Hematopoietic multipotent progenitor cell treated with erythropoietin and hydrocortisone succinate and interleukin-3 and kit ligand, for 8 days (in vitro differentiated cells): ENCODE data around the gene BEST1.
A peak's percentile ranks its signal among the peaks of the same experiment; 100 is the strongest.
"Not testable (repeated sequence)": the region's sequence is repeated elsewhere in the genome, so short reads cannot be mapped to it uniquely, and the experiment has no call there.

Source experiments
- DNase-seq: peaks from one replicate; pipeline ENCODE4 v3.0.0-alpha.2; 2015

BEST1 gene

DNA sequence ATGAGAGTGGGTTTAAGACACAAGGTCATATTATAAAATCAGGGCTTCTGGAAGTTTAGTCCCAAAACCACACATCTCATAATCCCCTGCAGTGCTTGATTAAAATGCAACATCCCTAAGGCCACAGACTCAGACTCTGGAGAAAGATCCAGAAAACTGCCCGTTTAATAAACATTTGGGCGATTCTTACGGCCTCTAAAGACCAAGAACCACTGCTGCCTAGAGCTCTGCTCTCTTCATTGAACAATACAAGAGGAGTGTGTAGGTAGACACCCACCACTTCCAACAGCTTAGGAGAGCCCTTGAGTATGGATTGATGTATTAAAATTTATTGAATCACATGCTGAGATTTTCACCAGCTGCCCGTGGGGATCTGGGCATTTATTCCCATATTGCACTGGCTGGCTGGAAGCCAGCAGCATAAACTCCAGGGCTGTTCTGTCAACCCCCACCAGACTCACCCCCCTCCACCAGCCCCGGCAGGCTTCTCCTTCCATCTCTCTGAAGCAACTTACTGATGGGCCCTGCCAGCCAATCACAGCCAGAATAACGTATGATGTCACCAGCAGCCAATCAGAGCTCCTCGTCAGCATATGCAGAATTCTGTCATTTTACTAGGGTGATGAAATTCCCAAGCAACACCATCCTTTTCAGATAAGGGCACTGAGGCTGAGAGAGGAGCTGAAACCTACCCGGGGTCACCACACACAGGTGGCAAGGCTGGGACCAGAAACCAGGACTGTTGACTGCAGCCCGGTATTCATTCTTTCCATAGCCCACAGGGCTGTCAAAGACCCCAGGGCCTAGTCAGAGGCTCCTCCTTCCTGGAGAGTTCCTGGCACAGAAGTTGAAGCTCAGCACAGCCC, 749 bp upstream of the BEST1 start:
- DNase-seq: peak; percentile 77

DNA sequence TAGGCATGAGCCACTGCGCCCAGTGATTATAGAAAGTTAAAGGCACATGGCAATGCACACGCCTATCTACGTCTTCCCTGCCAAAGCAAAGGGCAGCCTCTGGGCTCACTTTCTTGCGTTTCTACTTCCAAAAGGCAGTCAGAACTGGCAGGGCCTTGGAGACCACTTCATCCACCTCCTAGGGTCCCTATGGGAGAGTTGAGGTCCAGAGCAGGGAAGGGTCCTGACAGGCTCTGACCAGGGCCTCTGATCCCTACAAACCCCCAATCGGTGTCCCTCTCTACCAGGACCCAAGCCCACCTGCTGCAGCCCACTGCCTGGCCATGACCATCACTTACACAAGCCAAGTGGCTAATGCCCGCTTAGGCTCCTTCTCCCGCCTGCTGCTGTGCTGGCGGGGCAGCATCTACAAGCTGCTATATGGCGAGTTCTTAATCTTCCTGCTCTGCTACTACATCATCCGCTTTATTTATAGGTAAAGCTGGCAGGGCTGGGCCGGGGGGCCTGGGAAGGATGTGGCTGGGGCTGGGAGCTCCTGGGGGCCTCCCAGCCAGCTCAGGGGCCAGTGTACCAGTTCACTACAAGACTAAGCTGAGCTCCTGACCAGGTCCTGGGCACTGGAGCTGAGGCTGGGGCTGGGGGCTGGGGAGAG, 1.5 kb downstream of the BEST1 start:
- DNase-seq: no peak

DNA sequence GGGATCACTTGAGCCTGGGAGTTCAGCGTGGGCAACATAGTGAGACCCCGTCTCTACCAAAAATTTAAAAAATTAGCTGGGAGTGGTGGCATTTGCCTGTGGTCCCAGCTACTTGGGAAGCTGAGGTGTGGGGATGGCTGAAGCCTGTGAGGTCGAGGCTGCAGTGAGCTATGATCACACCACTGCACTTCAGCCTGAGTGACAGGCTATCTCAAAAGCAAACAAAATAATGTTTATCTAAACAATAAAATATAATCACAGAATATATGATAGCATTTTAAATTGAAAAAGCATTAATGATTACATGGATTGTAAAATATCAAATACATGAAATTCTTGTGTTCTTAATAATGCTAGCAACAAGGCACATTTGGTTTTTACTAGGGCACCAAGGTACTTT, 2.7 kb downstream of the BEST1 start:
- DNase-seq: no peak

DNA sequence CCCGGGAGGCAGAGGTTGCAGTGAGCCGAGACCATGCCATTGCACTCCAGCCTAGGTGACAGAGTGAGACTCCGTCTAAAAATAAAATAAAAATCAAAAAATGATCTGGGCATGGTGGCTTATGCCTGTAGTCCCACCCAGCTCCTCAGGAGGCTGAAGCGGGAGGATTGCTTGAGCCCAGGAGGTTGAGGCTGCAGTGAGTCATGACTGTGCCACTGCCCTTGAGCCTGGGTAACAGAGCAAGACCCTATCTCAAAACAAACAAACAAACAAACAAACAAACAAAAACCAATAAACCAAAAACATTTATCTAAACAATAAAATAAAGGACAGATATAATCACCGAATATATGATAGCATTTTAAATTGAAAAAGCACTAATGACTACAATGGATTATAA, 3.5 kb downstream of the BEST1 start:
- not testable (repeated sequence) for DNase-seq

DNA sequence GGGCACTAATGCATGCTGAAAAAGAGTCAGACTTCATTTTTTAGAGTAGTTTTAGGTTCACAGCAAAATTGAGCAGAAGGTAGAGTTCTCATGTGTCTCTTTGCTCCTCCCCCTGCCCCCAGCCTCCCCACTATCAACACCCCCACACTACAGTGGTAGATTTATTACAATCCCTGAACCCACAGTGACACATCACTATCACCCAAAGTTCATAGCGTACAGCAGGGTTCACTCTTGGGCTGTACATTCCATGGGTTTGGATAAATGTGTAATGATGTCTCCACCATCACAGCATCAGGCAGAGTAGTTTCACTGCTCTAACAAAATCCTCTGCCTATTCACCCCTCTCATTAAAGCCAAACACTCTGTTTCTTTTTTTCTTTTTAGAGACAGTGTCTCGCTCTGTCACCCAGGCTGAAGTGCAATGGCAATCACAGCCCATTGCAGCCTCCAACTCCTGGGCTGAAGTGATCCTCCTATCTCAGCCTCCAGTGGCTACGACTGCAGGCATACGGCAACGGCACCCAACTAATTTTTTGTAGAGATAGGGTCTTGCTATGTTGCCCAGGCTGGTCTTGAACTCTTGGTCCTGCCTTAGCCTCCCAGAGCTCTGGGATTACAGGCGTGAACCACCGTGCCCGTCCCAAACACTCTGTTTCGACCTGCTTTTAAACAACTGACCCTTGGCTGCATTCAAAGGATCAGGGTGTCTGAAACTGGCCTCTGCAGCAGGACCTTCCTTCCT, 4.1 kb downstream of the BEST1 start:
- peak; percentile 58 for DNase-seq

DNA sequence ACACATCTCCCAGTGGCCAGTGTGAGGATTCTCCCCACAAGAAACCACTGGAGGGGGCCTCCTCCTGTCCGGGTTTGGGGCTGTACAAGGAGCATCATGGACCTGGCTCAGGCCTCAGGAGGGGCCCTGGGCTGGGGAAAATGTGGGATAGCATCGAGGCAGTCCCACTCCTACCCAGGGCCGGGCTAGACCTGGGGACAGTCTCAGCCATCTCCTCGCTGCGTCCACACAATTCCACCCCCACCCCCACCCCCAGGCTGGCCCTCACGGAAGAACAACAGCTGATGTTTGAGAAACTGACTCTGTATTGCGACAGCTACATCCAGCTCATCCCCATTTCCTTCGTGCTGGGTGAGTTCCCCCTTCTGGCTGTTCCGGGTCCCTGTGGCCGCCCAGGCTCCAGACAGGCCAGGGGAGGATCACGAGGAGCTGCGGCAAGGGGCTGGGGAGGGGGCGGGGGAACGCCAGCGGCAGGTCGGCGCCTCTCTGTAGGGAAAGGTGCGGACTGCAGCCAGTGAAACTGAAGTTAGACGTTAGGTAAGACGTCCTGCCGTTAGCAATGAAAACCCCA, 4.8 kb downstream of the BEST1 start:
- DNase-seq: no peak

DNA sequence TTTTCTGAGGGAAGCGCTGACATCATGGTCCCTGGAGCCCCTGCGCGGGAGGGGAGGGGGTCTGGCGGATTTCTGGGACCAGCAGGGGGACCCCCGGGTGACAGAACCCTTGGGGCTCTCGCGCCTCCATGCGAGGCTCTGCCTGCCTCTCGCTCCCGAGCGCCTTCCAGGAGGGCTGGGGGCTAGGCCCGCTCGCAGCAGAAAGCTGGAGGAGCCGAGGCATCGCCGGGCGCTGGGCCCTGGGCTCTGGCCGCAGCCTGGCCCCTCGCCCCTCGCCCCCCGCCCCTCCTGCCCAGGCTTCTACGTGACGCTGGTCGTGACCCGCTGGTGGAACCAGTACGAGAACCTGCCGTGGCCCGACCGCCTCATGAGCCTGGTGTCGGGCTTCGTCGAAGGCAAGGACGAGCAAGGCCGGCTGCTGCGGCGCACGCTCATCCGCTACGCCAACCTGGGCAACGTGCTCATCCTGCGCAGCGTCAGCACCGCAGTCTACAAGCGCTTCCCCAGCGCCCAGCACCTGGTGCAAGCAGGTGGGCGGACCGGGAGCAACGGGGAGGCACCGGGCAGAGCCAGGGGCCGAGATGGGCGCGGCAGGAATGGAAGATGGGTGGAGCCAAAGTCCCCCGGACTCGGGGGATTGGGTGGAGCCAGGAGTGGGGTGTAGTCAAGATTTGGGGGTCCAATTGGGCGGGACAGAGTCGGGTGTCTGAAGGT, 5.4 kb downstream of the BEST1 start:
- no peak for DNase-seq

DNA sequence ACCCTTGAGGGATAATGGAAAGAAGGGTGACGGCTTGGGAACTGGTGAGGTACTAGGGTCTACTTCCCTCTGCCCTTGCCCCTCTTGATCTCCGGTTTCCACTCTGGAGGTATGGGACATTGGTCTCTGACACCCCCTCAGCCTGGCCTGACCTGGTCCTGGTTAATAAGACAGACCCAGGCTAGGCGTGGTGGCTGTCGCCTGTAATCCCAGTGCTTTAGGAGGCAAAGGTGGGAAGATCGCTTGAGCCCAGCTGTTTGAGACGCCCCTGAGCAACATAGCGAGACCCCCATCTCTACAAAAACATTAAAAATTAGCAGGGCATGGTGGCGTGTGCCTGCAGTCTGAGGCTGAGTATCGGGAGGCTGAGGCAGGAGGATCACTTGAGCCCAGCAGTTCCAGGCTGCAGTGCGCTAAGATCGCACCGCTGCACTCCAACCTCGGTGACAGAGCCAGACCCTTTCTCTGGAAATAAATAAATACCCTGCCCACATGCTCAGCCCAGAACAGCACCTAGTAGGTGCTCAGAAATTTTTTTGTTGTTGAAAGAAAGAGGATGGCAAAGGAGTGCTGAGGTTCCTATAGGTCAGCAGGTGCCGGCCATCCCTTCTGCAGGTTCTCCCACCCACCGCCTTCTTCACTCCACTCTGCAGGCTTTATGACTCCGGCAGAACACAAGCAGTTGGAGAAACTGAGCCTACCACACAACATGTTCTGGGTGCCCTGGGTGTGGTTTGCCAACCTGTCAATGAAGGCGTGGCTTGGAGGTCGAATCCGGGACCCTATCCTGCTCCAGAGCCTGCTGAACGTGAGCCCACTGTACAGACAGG, 6.3 kb downstream of the BEST1 start:
- no peak for DNase-seq

DNA sequence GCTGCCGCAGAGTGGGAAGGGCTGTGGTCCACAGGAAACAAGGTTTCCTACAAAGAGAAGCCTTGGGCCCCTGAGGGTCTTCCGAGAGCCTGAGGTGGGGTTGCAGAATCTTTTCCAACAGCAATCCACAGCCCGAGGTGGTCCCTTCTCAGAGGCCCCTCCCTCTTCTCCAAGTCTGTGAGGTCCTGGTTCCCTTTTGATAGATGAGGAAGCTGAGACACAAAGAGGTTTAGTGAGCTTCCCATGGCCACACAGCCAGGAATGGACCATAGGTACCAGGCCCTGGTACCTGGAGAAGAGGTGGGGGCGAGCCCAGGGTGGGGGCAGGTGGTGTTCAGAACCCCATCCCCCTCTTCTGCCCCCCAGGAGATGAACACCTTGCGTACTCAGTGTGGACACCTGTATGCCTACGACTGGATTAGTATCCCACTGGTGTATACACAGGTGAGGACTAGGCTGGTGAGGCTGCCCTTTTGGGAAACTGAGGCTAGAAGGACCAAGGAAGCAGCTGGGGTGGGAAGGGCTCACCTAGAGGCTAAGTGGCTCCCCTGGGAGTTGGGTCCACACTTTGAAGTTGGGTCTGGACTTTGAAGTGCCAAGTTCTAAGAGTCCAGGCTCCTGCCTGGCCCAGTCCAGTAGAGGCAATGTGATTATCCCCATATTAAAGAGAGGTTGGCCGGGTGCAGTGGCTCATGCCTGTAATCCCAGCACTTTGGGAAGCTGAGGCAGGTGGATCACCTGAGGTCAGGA, 7.0 kb downstream of the BEST1 start:
- DNase-seq: no peak

DNA sequence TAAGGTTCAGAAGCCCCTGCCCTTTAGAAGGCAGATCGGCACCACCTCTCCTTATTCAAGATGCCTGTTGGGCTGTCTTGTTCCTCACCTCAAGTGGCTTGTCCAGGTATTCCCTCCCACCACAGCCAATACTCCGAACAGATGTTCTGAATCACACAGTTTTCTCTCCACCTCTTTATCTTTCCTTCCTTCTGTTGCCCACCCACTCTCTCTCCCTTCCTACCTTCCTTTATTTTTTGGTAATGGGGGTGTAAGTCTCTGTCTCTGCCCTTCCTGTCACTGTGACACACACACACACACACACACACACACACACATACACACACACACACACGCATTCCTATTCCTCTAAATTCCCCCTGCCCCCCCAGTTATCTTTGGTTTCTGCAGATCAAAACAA, 8.4 kb downstream of the BEST1 start:
- no peak for DNase-seq

DNA sequence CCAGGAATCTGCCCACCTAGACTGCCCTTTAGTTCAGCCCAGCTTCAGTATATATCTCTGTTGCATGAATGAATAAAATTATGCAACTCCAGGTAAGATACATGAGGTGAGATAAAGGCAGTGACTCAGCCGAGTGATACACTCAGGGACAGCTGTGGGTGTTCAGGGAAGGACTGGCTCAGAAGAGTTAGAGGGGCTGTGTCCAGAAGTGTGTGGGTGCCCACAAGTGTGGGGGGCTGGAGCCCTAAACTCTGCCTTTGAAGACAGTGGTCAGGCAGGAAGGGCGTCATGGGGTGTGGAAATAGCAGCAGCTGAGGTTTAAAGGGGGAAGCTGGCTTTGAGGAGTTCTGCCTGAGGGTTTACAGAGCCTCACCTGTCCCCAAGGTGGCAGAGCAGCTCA, 9.0 kb downstream of the BEST1 start:
- DNase-seq: no peak

DNA sequence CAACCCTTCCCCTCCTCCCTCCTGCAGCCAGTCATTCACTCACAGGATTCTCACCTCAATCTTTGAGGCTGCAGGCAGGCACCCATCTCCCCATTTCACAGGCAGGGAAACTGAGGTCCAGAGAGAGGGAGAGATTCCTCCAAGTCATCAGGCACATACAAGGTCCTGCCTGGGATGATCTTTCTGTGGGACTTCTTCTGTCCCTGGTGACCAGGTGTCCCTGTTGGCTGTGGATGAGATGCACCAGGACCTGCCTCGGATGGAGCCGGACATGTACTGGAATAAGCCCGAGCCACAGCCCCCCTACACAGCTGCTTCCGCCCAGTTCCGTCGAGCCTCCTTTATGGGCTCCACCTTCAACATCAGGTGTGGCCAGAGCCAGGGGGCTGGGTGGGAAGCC, 9.5 kb downstream of the BEST1 start:
- no peak for DNase-seq

DNA sequence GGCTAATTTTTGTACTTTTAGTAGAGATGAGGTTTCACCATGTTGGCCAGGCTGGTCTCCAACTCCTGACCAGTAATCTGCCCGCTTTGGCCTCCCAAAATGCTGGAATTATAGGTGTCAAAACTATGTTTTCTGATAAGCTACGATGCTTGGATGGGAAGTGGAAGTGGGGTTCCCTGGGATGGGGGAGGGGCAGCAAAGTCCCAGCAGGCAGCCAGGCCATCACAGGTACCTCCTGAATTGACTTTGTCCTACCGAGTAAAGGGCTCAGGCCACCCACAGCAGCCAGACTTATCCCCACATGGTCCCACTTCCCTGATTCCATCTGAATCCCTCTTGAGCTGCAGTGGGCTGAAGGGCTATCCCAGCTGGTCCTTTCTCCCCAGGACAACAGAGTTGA, 10.4 kb downstream of the BEST1 start:
- no peak for DNase-seq

DNA sequence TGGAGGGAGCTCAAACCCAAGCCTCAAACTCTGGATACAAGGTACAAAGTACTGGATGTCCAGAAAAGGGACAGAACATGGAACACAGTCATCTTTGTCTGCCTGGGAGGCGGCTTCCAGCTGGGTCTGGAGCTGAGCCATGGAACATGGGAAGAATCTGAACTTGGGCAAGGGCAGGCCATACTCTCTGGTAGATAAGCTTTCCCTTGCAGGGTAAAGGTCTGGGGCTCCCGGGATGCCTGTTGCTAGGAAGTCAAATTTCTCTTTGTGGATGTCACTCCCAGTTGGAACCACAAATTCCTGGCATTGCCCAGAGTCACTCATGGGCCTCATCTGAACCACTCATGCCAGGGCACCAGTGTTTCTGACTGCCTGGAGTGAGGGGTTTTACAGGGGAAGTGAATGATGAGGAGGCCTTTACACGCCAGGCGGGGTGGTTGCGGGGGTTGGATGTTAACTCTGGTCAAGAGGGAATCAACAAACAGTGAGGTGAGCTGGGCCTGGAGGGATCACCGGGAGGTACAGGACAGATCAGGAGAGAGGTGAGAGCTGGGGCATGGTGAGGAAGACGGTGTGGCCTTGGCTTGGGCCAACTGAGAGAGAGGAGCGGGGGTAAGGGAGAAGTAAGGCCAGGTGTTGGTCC, 11.5 kb downstream of the BEST1 start:
- no peak for DNase-seq

DNA sequence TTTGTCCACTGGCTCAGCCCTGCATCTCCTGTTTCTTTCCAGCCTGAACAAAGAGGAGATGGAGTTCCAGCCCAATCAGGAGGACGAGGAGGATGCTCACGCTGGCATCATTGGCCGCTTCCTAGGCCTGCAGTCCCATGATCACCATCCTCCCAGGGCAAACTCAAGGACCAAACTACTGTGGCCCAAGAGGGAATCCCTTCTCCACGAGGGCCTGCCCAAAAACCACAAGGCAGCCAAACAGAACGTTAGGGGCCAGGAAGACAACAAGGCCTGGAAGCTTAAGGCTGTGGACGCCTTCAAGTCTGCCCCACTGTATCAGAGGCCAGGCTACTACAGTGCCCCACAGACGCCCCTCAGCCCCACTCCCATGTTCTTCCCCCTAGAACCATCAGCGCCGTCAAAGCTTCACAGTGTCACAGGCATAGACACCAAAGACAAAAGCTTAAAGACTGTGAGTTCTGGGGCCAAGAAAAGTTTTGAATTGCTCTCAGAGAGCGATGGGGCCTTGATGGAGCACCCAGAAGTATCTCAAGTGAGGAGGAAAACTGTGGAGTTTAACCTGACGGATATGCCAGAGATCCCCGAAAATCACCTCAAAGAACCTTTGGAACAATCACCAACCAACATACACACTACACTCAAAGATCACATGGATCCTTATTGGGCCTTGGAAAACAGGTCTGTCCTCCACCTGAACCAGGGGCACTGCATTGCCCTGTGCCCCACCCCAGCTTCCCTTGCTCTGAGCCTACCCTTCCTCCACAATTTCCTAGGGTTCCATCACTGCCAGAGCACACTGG, 12.3 kb downstream of the BEST1 start:
- DNase-seq: no peak

DNA sequence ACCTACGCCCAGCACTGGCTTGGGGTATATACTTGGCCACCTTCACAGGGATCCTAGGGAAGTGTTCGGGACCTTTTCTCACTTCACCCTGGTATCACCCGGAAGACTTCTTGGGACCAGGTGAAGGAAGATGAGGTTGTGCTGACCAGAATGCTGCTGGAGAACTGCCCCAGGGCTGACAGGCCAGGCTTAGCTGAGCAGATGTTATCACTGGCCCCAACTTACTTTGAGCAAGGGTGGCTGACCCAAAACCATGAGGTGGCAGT, 12.8 kb downstream of the BEST1 start:
- no peak for DNase-seq

DNA sequence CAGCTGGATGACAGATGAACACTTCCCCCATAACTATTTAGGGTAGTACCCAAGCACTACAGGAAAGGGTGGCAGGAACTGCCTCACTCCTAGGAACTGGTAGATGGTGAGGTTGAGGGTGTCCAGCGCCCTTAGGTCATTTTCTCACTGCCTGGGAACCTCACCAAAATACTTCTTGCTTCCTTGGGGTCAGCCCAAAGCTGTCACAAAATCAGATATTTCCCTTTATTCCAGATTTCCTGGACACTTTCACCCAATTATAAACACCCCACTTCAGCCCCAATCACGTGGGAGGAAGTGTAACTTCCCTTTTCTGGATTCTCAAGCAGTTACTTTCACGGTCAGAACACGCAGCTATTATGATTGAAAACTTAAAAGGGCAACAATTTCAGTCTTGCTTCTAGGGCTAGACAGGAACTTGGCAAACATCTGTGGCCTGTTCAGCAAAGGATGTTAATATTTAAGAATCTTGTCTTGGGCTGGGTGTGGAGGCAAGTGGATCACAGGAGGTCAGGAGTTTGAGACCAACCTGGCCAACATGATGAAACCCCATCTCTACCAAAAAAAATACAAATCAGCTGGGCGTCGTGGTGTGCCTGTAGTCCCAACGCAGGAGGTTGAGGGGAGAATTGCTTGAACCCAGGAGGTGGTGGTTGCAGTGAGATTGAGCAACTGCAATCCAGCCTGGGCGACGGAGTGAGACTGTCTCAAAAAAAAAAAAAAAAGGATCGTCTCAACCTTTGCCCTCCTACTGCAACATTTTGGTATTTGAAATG, 13.3 kb downstream of the BEST1 start:
- peak; percentile 80 for DNase-seq

DNA sequence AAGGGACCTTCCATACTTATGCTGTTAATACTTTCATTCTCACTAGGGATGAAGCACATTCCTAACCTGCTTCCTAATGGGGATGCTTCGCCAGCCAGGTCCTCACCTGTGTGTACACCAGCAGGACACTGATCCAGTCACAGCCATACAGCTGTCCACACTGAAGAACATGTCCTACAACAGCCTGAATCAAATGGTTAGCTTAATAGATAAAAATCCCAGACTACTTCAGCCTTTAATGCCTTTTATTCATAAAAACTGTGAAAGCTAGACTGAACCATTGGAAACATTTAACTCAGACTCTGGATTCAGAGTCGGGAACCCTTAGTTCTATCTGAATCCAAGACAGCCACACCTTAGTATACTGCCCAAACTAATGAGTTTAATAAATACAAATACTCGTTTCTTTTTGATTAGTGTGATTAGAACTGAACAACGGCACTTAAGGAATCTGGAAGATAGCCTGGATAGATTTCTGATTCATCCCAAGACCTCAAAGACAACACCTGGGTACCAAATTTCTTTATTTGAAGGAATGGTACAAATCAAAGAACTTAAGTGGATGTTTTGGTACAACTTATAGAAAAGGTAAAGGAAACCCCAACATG, 14.0 kb downstream of the BEST1 start:
- DNase-seq: peak; percentile 43
